Rectal smooth muscle tissue (tissue), 1 donor: ENCODE measurements around the gene ZNF200.

ENCODE experiments used
- H3K27ac ChIP-seq: one replicate; pipeline ENCODE4 v1.7.0; 2013; ENCODE audit warnings: low read depth, low read length, inconsistent platforms
- H3K27me3 ChIP-seq: one replicate; pipeline ENCODE4 v1.7.0; 2013; ENCODE audit warnings: low read length; ENCODE audit not compliant: control insufficient read depth, insufficient read depth
- H3K36me3 ChIP-seq: one replicate; pipeline ENCODE4 v1.7.0; 2013; ENCODE audit warnings: low read length; ENCODE audit not compliant: control insufficient read depth, insufficient read depth
- H3K4me1 ChIP-seq: one replicate; pipeline ENCODE4 v1.7.0; 2013; ENCODE audit warnings: low read length; ENCODE audit not compliant: control insufficient read depth, insufficient read depth
- H3K4me3 ChIP-seq: one replicate; pipeline ENCODE4 v1.7.0; 2013; ENCODE audit warnings: low read length
- H3K9ac ChIP-seq: one replicate; pipeline ENCODE4 v1.7.0; 2013; ENCODE audit warnings: low read length

Gene ZNF200

DNA sequence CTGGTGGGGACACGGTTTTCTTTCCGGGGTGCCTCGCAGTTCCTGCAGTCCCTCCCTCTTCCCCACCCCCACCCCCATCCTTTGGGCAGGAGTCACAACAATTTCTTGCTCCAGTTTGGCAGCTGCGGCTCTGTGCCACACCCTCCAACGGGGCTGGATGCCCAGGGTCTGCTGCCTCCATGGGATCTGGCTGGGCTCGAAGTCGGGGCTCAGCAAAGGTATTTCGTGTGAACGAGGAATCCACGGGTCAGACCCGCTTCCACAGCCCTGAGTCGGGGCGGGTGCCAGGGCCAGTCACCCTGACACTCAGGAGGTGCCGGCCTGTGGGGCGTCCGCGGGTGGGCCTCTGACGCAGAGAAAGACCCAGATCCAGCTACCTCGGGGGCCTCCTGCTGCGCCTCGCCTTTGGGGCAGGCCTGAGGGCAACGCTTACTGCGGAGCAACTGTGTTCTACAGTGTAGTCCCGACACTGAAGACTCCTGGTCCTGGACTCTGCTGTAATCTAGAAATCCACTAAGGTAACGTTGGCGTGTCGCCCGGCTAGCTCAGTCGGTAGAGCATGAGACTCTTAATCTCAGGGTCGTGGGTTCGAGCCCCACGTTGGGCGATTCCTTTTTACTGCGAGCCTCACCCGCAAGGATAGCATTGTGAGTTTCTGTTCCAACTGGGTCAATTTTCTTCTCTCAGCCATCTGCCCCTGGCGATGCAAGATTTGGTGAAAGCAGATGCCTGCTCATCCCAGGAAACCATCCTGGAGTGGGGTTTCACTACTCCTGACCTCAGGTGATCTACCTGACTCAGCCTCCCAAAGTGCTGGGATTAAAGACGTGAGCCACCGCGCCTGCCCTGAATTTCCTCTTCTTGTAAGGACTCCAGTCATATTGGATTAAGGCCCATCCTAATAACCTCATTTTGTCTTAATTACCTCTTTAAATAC lies 59.5 kb downstream of the ZNF200 start:
- Histone ChIP-seq H3K27ac (no peak overlapping the region), H3K9ac (no peak overlapping the region), H3K4me3 (no peak overlapping the region), H3K4me1 (no peaks in the 10 kb centered on the region), H3K27me3 (peaks cover 33% of the 10 kb centered on the region), H3K36me3 (no peaks in the 10 kb centered on the region)

DNA sequence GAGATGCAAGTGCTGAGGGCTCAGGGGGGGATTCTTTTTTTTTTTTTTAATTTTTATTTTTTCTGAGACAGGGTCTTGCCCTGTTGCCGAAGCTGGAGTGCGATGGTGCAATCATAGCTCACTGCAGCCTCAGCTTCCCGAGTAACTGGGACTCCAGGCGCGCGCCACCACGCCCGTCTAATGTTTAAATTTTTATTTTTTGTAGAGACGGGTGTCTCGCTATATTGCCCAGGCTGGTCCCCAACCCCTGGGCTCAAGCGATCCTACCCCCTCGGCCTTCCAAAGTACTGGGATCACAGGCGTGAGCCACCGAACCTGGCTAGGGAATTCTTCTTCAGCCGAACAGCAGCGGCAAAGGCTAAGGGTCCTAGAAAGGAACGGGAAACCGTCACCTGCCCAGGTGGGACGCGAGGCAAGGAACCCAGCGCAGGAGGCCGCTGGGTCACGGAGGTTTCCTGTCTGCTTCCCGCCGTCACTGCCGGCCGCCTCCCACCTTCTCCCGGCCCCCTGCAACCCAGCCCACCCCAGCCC lies 60.3 kb downstream of the ZNF200 start:
- no peak overlapping the region for H3K27ac ChIP-seq
- H3K4me3 ChIP-seq, result no peak overlapping the region
- H3K36me3 ChIP-seq, result no peaks in the 10 kb centered on the region
- H3K9ac ChIP-seq, result no peak overlapping the region
- no peaks in the 10 kb centered on the region for H3K4me1 ChIP-seq
- H3K27me3 ChIP-seq, result peaks cover 36% of the 10 kb centered on the region

DNA sequence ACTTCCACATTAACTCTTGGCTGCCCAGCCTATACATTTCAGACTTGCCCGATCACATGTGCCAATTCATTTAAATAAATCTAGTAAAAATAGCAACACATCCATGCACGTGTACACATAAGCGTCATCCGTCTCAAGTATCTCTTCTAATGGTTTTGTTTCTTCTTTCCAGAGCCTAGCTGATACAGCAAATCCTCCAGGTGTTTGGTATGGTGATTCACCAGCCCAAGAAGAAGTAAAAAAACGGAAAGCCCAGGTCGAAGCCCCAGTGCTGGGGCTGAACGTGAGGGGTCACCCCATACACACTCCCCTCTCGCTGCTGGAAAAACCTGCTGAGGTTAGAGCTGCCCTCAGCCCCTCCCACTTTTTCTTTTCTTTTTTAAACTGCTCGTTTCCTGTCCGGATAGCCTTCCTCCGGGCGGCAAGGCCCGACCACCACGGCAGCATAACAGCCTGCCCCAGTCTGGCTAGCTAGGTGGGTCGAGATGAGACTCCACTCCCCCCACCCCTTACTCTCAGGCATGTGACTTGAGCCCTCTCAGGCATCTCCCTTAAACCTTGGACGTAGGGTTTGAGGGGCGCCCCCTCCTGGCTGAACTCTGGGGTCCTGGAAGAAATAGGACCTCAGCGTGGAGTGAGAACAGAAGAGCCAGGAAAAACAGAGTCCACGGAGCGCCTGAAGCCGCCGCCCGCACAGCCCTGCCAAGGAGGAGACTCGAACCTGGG lies 60.9 kb downstream of the ZNF200 start:
- no peak overlapping the region for H3K9ac ChIP-seq
- H3K4me3 ChIP-seq, result no peak overlapping the region
- no peaks in the 10 kb centered on the region for H3K36me3 ChIP-seq
- H3K27ac ChIP-seq, result no peak overlapping the region
- no peaks in the 10 kb centered on the region for H3K4me1 ChIP-seq
- peaks cover 34% of the 10 kb centered on the region for H3K27me3 ChIP-seq
